ENCODE results near the gene SLC17A1. TPM values are rescaled to one million over a fixed set of nuclear protein-coding genes. Genes with fewer than 3 reads are reported as not detected.

Gene SLC17A1
- total and polyA plus RNA-seq, 9 donors = not detected

DNA sequence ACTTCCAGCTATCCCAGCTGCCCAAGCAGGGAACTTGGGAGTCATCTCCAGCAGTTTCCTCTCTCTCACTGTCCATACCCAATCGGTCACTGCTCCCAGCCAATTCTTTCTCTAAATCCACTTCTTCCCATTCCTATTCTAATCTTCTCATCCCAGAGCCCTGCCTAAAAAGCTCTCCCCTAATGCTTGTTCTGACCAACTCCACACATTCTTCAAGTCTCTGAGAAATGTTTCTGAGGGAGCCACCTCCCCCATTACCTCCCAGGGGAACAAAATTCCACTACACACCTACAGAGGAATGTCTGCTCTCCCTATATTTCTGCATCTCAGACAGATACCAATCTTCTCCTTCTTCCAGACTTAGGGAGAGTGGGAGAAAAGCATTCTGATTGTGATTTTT, 63.3 kb downstream of the SLC17A1 start:
- no peaks in the 10 kb centered on the region for H3K36me3 ChIP-seq (ENCODE audit: control insufficient read depth, insufficient read depth, low read length)
- WGBS (ENCODE audit: insufficient coverage) = 71% methylated on average over 1 of the region's 1 CpG
- H3K4me3 ChIP-seq (ENCODE audit: low read length) = no peak overlapping the region
- H3K27ac ChIP-seq (ENCODE audit: low read length) = no peak overlapping the region
- H3K9me3 ChIP-seq (replicated peaks; ENCODE audit: control insufficient read depth, low read depth, low read length) = no peaks in the 10 kb centered on the region
- H3K4me1 ChIP-seq (ENCODE audit: control insufficient read depth, insufficient read depth, low read length) = no peaks in the 10 kb centered on the region
- DNase-seq = no peak
- H3K27me3 ChIP-seq (ENCODE audit: control insufficient read depth, insufficient read depth, low read length) = no peaks in the 10 kb centered on the region

DNA sequence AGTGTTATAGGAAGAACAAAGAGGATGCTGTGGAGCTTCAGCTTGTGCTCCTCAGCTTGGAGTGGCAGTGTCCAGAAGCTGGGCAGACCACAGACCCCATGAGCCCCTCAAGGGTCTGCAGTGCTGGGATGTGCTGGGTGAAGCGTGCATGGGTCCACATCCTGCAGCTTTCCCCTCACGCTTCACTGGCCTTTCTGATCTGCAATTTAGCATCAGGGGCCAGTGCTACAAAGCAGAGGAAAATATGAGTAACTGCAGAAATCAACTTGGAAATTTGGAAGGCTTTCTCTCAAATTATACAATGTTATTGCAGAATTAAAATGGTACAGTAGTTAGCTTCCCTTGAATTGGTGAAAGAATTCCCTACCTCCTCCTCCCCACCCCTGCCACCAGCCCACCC, 67.2 kb downstream of the SLC17A1 start:
- WGBS (ENCODE audit: insufficient coverage) = no CpG with 5 or more reads among the region's 2 CpGs
- H3K4me3 ChIP-seq (ENCODE audit: low read length) = no peak overlapping the region
- no peaks in the 10 kb centered on the region for H3K9me3 ChIP-seq (replicated peaks; ENCODE audit: control insufficient read depth, low read depth, low read length)
- H3K36me3 ChIP-seq (ENCODE audit: control insufficient read depth, insufficient read depth, low read length) = no peaks in the 10 kb centered on the region
- no peaks in the 10 kb centered on the region for H3K27me3 ChIP-seq (ENCODE audit: control insufficient read depth, insufficient read depth, low read length)
- H3K27ac ChIP-seq (ENCODE audit: low read length) = no peak overlapping the region
- H3K4me1 ChIP-seq (ENCODE audit: control insufficient read depth, insufficient read depth, low read length) = no peaks in the 10 kb centered on the region
- DNase-seq = no peak

DNA sequence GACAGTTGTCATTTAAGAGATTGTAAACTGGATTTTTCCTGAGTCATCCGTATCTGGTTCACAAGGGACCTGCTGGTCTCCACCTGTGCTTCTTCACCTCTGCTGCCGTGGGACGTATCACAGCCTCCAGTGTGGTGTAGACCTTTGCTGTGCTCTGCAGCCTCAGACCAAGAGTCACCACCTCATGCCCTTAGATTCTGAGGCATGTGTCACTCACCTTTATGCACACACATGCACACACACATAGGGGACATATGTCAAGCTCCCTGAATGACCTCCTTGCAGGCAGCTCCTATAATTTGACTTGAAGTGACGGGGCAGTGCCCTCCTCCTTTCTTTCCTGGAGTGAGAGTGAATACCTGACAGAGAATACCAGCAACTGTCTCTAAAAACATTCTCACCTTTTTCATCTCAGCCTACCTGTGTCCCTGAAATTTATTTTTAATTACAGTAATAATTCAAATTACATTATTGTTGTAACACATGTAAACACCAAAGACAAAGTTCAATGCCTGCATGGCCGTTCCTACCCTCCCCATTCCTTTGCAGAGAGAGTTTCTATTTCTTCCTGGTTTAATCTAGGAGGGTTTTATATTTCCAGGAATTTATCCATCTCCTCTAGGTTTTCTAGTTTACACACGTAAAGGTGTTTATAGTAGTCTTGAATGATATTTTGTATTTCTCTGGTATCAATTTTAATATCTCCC, 73.8 kb downstream of the SLC17A1 start:
- H3K27ac ChIP-seq (ENCODE audit: low read length) = no peak overlapping the region
- no peaks in the 10 kb centered on the region for H3K36me3 ChIP-seq (ENCODE audit: control insufficient read depth, insufficient read depth, low read length)
- no peak for DNase-seq
- no peaks in the 10 kb centered on the region for H3K9me3 ChIP-seq (replicated peaks; ENCODE audit: control insufficient read depth, low read depth, low read length)
- no peak overlapping the region for H3K4me3 ChIP-seq (ENCODE audit: low read length)
- WGBS (ENCODE audit: insufficient coverage) = 53% methylated on average over 3 of the region's 6 CpGs
- no peaks in the 10 kb centered on the region for H3K27me3 ChIP-seq (ENCODE audit: control insufficient read depth, insufficient read depth, low read length)
- no peaks in the 10 kb centered on the region for H3K4me1 ChIP-seq (ENCODE audit: control insufficient read depth, insufficient read depth, low read length)

DNA sequence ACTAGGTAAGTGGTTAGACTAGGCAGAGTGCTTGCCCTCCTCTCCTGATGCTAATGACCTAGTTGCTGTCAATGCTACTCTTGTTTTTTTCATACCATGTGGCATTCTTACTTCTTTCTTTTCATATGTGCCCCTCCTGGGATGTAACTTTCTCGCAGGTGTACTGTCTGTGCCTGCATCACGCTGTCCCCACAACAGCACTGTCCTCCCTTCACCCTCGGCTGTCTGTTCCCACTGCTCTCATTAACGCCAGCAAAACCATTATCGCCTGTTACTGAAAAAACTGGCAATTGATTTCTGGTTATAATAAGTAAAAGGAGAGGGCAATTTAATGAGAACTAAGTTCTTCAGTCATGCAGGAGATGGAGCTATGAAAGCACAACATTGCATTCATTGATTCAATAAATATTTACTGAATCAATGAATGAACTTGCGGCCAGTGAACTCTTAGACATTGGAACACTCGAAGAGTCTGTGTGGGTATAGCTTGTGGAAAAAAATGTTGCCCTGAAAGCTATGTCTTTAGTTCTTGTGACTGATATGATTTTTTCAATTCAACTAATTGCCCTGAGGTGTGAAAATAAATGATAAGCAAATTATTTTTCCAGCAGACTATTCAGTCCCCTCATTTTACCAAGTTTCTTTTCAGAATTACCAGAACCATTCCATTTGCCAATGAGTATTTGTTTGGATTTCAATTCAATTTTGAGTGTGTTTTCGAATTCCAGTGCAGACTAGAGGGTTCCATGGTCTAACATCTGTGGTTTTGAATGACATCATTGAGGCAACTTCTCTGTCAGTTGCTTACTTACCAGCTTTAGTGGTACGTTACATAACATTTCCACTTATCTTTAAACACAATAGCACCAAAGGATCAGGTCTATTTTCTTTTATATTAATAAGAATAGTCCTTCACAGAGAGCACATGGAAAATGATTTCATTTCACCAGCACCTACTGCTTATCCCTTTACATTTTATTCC, 75.2 kb downstream of the SLC17A1 start:
- H3K36me3 ChIP-seq (ENCODE audit: control insufficient read depth, insufficient read depth, low read length) = no peaks in the 10 kb centered on the region
- DNase-seq = no peak
- WGBS (ENCODE audit: insufficient coverage) = 86% methylated on average over 2 of the region's 9 CpGs
- H3K4me3 ChIP-seq (ENCODE audit: low read length) = no peak overlapping the region
- no peaks in the 10 kb centered on the region for H3K9me3 ChIP-seq (replicated peaks; ENCODE audit: control insufficient read depth, low read depth, low read length)
- no peaks in the 10 kb centered on the region for H3K4me1 ChIP-seq (ENCODE audit: control insufficient read depth, insufficient read depth, low read length)
- no peak overlapping the region for H3K27ac ChIP-seq (ENCODE audit: low read length)
- H3K27me3 ChIP-seq (ENCODE audit: control insufficient read depth, insufficient read depth, low read length) = no peaks in the 10 kb centered on the region

DNA sequence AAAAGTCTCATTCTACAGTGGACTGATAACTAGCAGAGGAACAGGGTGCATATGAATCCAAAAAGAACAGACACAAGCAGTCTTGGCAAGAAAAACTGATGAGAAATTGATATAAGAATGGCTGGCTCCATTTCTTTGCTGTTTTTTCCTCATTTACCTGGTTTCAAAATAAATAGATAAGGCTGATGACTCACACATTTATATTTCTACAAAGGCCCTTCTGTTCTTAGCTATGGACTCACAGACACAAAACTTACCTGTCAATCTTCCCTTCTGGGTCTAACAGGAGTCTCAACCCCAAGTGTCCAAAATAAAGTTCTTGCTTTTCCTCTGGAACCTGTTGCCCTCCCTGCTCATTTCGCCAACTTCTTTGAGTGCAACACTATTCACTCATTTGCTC, 76.4 kb downstream of the SLC17A1 start:
- Histone ChIP-seq H3K36me3 (ENCODE audit: control insufficient read depth, insufficient read depth, low read length) (no peaks in the 10 kb centered on the region), H3K4me3 (ENCODE audit: low read length) (no peak overlapping the region)
- 100% methylated on average over 1 of the region's 1 CpG for WGBS (ENCODE audit: insufficient coverage)

DNA sequence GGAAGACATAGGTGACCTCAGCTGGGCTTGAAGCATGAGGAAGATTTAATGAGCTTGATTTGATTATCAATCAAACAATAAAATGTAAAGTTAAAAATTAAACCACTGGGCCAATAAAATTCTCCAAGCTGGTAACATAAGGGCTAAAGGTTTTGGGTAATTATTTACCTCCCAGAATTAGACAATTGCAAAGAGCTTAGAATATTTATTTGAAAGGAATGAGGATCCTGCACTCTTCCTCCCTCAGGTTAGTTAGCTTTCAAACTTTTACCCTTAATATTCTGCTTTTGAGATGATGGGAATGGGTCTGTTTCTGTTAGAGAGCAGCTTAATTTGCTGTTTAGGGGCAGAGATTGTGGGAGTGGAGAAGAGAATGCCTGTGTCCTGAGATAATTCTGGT, 77.3 kb downstream of the SLC17A1 start, which contains the start of gene SLC17A4:
SLC17A4 (plus strand) TSS at position 208 of the 400 bp plus-strand sequence. CDS start 7,221 bp downstream, outside the sequence.
- no peaks in the 10 kb centered on the region for H3K27me3 ChIP-seq (ENCODE audit: control insufficient read depth, insufficient read depth, low read length)
- no peaks in the 10 kb centered on the region for H3K4me1 ChIP-seq (ENCODE audit: control insufficient read depth, insufficient read depth, low read length)
- no peaks in the 10 kb centered on the region for H3K36me3 ChIP-seq (ENCODE audit: control insufficient read depth, insufficient read depth, low read length)
- H3K9me3 ChIP-seq (replicated peaks; ENCODE audit: control insufficient read depth, low read depth, low read length) = no peaks in the 10 kb centered on the region
- no peak within 1 kb of the TSS for H3K4me3 ChIP-seq (ENCODE audit: low read length)
- DNase-seq = no peak
- H3K27ac ChIP-seq (ENCODE audit: low read length) = no peak within 1 kb of the TSS

More for the DNA sequence above, 76.4 kb downstream of the SLC17A1 start:
- DNase-seq = no peak
- H3K9me3 ChIP-seq (replicated peaks; ENCODE audit: control insufficient read depth, low read depth, low read length) = no peaks in the 10 kb centered on the region
- no peak overlapping the region for H3K27ac ChIP-seq (ENCODE audit: low read length)
- H3K4me1 ChIP-seq (ENCODE audit: control insufficient read depth, insufficient read depth, low read length) = no peaks in the 10 kb centered on the region
- no peaks in the 10 kb centered on the region for H3K27me3 ChIP-seq (ENCODE audit: control insufficient read depth, insufficient read depth, low read length)

DNA sequence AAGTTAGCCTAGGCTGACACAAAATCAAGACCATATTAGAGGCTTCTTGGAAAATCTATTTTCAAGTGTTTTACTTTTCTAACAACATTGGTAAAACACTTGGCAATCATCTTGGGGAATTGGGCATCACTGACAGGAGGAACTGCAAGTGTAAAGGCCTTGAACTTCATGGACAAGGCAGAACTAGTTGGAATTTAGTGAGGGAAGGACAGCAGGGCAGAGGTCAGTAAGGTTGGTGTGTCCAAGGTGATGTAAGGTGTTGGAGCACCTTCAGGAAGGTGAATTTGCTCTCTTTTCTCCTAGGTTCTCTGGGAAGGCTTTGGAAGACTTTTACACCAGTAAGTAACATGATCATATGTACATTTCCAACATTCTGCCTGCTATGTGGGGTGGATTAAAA, 78.8 kb downstream of the SLC17A1 start:
- no peaks in the 10 kb centered on the region for H3K4me1 ChIP-seq (ENCODE audit: control insufficient read depth, insufficient read depth, low read length)
- no peak overlapping the region for H3K4me3 ChIP-seq (ENCODE audit: low read length)
- DNase-seq = no peak

DNA sequence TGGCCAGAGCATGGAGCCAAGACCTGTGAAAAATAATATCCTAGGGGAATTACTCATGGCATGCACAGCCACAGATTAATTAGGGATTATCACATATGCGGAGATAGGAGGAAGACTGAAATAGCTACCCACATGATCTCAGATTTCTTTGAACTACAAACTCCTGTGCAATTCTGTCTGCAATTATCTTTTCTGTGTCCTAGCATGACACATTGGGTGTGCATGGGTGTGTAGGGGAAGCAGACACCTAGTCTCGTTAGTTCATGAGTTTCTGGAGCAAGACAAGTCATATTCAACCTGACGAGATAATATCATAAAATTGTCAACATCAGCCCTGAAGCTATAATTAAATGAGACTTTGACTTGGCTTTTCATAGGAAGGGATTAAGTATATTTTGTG, 80.9 kb downstream of the SLC17A1 start:
- WGBS (ENCODE audit: insufficient coverage) = no CpG with 5 or more reads among the region's 3 CpGs
- Histone ChIP-seq H3K27me3 (ENCODE audit: control insufficient read depth, insufficient read depth, low read length) (no peaks in the 10 kb centered on the region), H3K36me3 (ENCODE audit: control insufficient read depth, insufficient read depth, low read length) (no peaks in the 10 kb centered on the region), H3K4me1 (ENCODE audit: control insufficient read depth, insufficient read depth, low read length) (no peaks in the 10 kb centered on the region), H3K9me3 (replicated peaks; ENCODE audit: control insufficient read depth, low read depth, low read length) (no peaks in the 10 kb centered on the region), H3K27ac (ENCODE audit: low read length) (no peak overlapping the region), H3K4me3 (ENCODE audit: low read length) (no peak overlapping the region)
- no peak for DNase-seq

More for the DNA sequence above, 78.8 kb downstream of the SLC17A1 start:
- Histone ChIP-seq H3K27ac (ENCODE audit: low read length) (no peak overlapping the region), H3K27me3 (ENCODE audit: control insufficient read depth, insufficient read depth, low read length) (no peaks in the 10 kb centered on the region), H3K36me3 (ENCODE audit: control insufficient read depth, insufficient read depth, low read length) (no peaks in the 10 kb centered on the region), H3K9me3 (replicated peaks; ENCODE audit: control insufficient read depth, low read depth, low read length) (no peaks in the 10 kb centered on the region)

DNA sequence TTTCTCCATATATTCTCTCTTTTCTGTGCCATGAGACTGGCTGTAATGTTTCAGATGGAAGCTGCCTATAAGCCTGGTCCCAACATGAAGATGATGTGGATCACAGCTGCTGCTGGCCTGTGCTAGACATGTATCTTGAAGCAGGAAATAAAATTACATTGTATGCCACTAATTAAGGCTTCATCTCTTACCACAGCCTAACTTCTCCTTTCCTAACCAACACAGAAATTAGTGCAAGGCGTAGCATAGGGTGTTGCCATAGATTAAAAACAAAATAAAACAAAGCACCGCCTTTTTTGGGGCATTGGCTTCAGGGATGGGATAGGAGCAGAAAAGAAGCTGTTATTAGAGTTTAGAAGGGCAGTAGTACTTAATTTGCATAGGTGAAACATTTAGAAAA, 82.0 kb downstream of the SLC17A1 start:
- no peak overlapping the region for H3K27ac ChIP-seq (ENCODE audit: low read length)
- no peaks in the 10 kb centered on the region for H3K4me1 ChIP-seq (ENCODE audit: control insufficient read depth, insufficient read depth, low read length)
- DNase-seq = no peak
- no peak overlapping the region for H3K4me3 ChIP-seq (ENCODE audit: low read length)
- H3K9me3 ChIP-seq (replicated peaks; ENCODE audit: control insufficient read depth, low read depth, low read length) = no peaks in the 10 kb centered on the region
- WGBS (ENCODE audit: insufficient coverage) = no CpG with 5 or more reads among the region's 2 CpGs
- no peaks in the 10 kb centered on the region for H3K36me3 ChIP-seq (ENCODE audit: control insufficient read depth, insufficient read depth, low read length)
- H3K27me3 ChIP-seq (ENCODE audit: control insufficient read depth, insufficient read depth, low read length) = no peaks in the 10 kb centered on the region
